Lower leg skin (tissue), 3 donors: ENCODE results near the gene CCDC91.

Experiments used
- CTCF ChIP-seq, 3 donors: fragments of 450-650 bp; IDR thresholded peaks; one replicate each; pipeline ENCODE4 v1.5.1; 2016; ENCODE audit warnings: antibody characterized with exemption in 3 of 3, mild to moderate bottlenecking in 3 of 3, moderate library complexity in 2 of 3
- POLR2A ChIP-seq, 2 donors: fragments of 450-650 bp; IDR thresholded peaks; one replicate each; pipeline ENCODE4 v1.6.1; 2016 to 2017; ENCODE audit warnings: antibody characterized with exemption in 2 of 2, mild to moderate bottlenecking in 1 of 2, moderate library complexity in 1 of 2

- TF ChIP-seq POLR2A (IDR thresholded peaks at IDR 0.05) (no peak), CTCF (IDR thresholded peaks at IDR 0.05) (no peak)
Observed at GRCh38 chr12:28512406-28512805, 322.1 kb downstream of the CCDC91 start.
